ENCODE measurements around the gene UGT8. TPM values are rescaled to one million over a fixed set of nuclear protein-coding genes. Genes with fewer than 3 reads are reported as not detected.

UGT8 gene
- total RNA-seq, 1 experiment from 2014 or later, result 3.4 TPM

- POLR2A ChIA-PET (ENCODE audit: unreplicated experiment), result no interaction called here
- H3K36me3 ChIP-seq (ENCODE audit: low read depth, low read length), result no peaks in the 10 kb centered on the region
Measured at GRCh38 chr4:114595207-114595606, 3.4 kb upstream of the UGT8 start.

GRCh38 chr4:114595921-114596320 lies 2.7 kb upstream of the UGT8 start:
- no peaks in the 10 kb centered on the region for H4K20me1 ChIP-seq (ENCODE audit: low read length)
- H3K4me1 ChIP-seq (ENCODE audit: insufficient read depth, low read length), result no peaks in the 10 kb centered on the region
- H3K9me3 ChIP-seq (ENCODE audit: low read length), result no peaks in the 10 kb centered on the region
- no peak overlapping the region for H2AFZ ChIP-seq (ENCODE audit: low read length)
- no peaks in the 10 kb centered on the region for H3F3A ChIP-seq (ENCODE audit: low read length, unreplicated experiment)
- H3K79me2 ChIP-seq (ENCODE audit: low read length), result no peaks in the 10 kb centered on the region
- TF ChIP-seq CTCF (conservative IDR thresholded peaks at IDR 0.05; ENCODE audit: low read depth, low read length) (no peak), EZH2phosphoT487 (IDR thresholded peaks at IDR 0.05; ENCODE audit: borderline replicate concordance, low read length) (no peak), EZH2 (IDR thresholded peaks at IDR 0.05; ENCODE audit: low read length, unreplicated experiment) (no peak)
- no peak for DNase-seq
- peaks cover 20% of the 10 kb centered on the region for H3K27me3 ChIP-seq (ENCODE audit: low read length)
- no peak overlapping the region for H3K27ac ChIP-seq (ENCODE audit: low read length)
- H3K4me2 ChIP-seq (ENCODE audit: low read length), result no peak overlapping the region
- no peak for ATAC-seq
- no peaks in the 10 kb centered on the region for H3K9me2 ChIP-seq (replicated peaks; ENCODE audit: low read length)
- H3K9ac ChIP-seq (ENCODE audit: low read length), result no peak overlapping the region
- H3K36me3 ChIP-seq (ENCODE audit: low read depth, low read length), result no peaks in the 10 kb centered on the region
- intact Hi-C loops (cut with micrococcal nuclease), result no loop called here
- no TSS peak for BruUV-seq (replicated peaks)
- no peak overlapping the region for H3K4me3 ChIP-seq (ENCODE audit: low read length)
- CTCF ChIA-PET, result no interaction called here
- POLR2A ChIA-PET (ENCODE audit: unreplicated experiment), result no interaction called here

More at GRCh38 chr4:114595207-114595606, 3.4 kb upstream of the UGT8 start:
- H3K4me2 ChIP-seq (ENCODE audit: low read length), result no peak overlapping the region
- H4K20me1 ChIP-seq (ENCODE audit: low read length), result no peaks in the 10 kb centered on the region
- no peak overlapping the region for H3K27ac ChIP-seq (ENCODE audit: low read length)
- no peaks in the 10 kb centered on the region for H3K9me2 ChIP-seq (replicated peaks; ENCODE audit: low read length)
- H3K4me3 ChIP-seq (ENCODE audit: low read length), result no peak overlapping the region
- no peaks in the 10 kb centered on the region for H3K9me3 ChIP-seq (ENCODE audit: low read length)
- TF ChIP-seq CTCF (conservative IDR thresholded peaks at IDR 0.05; ENCODE audit: low read depth, low read length), result no peak
- TF ChIP-seq EZH2phosphoT487 (IDR thresholded peaks at IDR 0.05; ENCODE audit: borderline replicate concordance, low read length), result no peak
- TF ChIP-seq EZH2 (IDR thresholded peaks at IDR 0.05; ENCODE audit: low read length, unreplicated experiment), result no peak
- H3K4me1 ChIP-seq (ENCODE audit: insufficient read depth, low read length), result no peaks in the 10 kb centered on the region
- H3K9ac ChIP-seq (ENCODE audit: low read length), result no peak overlapping the region
- CTCF ChIA-PET, result no interaction called here
- H3F3A ChIP-seq (ENCODE audit: low read length, unreplicated experiment), result no peaks in the 10 kb centered on the region
- H2AFZ ChIP-seq (ENCODE audit: low read length), result no peak overlapping the region
- no peaks in the 10 kb centered on the region for H3K79me2 ChIP-seq (ENCODE audit: low read length)
- peaks cover 19% of the 10 kb centered on the region for H3K27me3 ChIP-seq (ENCODE audit: low read length)
- BruUV-seq (replicated peaks), result no TSS peak
- ATAC-seq, result no peak
- intact Hi-C loops (cut with micrococcal nuclease), result no loop called here
- no peak for DNase-seq

GRCh38 chr4:114597410-114598115 lies 1.0 kb upstream of the UGT8 start:
- no peak overlapping the region for H3K27ac ChIP-seq (ENCODE audit: low read length)
- intact Hi-C loops (cut with micrococcal nuclease), result no loop called here
- no peaks in the 10 kb centered on the region for H3K4me1 ChIP-seq (ENCODE audit: insufficient read depth, low read length)
- no peaks in the 10 kb centered on the region for H3K36me3 ChIP-seq (ENCODE audit: low read depth, low read length)
- no peak for ATAC-seq
- peaks cover 20% of the 10 kb centered on the region for H3K27me3 ChIP-seq (ENCODE audit: low read length)
- H3K9ac ChIP-seq (ENCODE audit: low read length), result no peak overlapping the region
- DNase-seq, result peak; percentile 3
- ChIA-PET POLR2A (ENCODE audit: unreplicated experiment) (no interaction called here), CTCF (no interaction called here)
- H3K9me3 ChIP-seq (ENCODE audit: low read length), result no peaks in the 10 kb centered on the region
- no peaks in the 10 kb centered on the region for H3K79me2 ChIP-seq (ENCODE audit: low read length)
- H3K9me2 ChIP-seq (replicated peaks; ENCODE audit: low read length), result no peaks in the 10 kb centered on the region
- TF ChIP-seq EZH2phosphoT487 (IDR thresholded peaks at IDR 0.05; ENCODE audit: borderline replicate concordance, low read length) (no peak), EZH2 (IDR thresholded peaks at IDR 0.05; ENCODE audit: low read length, unreplicated experiment) (no peak)
- no peaks in the 10 kb centered on the region for H4K20me1 ChIP-seq (ENCODE audit: low read length)
- H3F3A ChIP-seq (ENCODE audit: low read length, unreplicated experiment), result no peaks in the 10 kb centered on the region
- H3K4me3 ChIP-seq (ENCODE audit: low read length), result peak overlapping the region; percentile 68
- H2AFZ ChIP-seq (ENCODE audit: low read length), result peak overlapping the region; percentile 85
- no TSS peak for BruUV-seq (replicated peaks)
- H3K4me2 ChIP-seq (ENCODE audit: low read length), result peak overlapping the region; percentile 90
